Fibroblast of upper back skin (primary cell): ENCODE data around the gene TMC4.
A peak's percentile ranks its signal among the peaks of the same experiment; 100 is the strongest.
"Not testable (repeated sequence)": the region's sequence is repeated elsewhere in the genome, so short reads cannot be mapped to it uniquely, and the experiment has no call there.

ENCODE experiments used
- DNase-seq: peaks from one replicate; pipeline ENCODE4 v3.0.0-alpha.2; 2013

TMC4 gene

DNA sequence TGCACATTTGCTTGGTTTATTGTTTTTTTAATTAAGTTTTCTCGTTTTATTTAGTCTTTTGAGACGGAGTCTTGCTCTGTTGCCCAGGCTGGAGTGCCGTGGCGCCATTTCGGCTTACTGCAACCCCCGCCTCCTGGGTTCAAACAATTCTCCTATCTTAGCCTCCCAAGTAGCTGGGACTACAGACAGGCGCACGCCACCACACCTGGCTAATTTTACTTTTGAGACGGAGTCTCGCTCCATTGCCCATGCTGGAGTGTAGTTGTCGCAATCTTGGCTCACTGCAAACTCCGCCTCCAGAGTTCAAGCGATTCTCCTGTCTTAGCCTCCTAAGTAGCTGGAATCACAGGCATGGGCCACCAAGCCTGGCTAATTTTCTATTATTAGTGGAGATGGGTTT, 29.0 kb upstream of the TMC4 start:
- DNase-seq: no peak

DNA sequence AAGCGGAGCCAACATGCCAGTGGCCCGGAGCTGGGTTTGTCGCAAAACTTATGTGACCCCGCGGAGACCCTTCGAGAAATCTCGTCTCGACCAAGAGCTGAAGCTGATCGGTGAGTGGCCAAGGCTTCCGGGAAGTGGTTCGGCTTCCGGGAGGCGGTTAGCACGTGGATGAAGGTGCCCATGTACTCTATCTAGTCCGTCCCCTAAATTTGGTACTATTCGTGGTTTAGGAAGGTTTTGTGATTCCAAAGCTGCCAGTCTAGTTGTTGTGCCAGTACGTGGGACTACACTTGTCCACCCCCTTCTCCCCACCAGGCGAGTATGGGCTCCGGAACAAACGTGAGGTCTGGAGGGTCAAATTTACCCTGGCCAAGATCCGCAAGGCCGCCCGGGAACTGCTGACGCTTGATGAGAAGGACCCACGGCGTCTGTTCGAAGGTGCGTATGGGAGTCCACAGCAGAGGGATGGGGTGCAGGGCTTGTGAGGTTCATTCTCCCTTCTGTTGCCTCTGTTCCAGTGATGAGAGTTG, 28.3 kb upstream of the TMC4 start:
- no peak for DNase-seq

DNA sequence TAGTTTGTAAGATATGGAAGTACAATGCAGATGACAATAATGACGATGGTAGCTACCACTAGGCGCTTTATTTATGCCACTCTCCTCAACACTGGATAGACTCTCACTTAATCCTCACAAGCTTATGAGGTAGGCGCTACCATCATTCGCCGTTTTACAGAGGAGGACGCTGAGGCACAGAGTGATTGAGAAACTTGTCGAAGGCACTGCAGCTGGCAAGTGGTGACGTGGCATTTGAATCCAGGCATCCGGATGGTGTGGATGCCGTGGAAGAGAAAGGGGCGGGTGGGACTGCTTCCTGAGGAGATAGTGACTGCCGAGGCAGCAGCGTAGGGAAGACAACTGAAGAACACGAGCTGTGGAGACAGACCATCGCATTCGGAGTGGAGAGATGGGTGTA, 26.4 kb upstream of the TMC4 start:
- no peak for DNase-seq

DNA sequence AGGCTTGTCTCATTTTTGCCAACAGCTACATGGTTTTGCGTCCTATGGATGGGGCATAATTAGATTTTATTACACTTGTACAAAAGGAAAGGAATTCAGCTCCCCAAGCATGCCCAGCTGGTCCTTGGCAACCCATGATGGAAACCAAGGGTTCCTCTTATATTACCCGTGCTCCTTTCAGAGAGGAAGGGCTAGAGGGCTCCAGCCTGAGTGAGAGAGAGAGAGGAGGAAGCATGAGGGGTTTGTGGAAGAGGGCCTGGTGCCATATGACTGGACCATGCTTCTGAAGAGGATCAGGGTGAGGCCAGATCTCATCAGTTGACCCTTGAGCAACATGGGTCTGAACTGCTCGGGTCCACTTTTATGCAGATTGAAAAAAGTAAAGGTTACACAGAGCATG, 24.2 kb upstream of the TMC4 start:
- no peak for DNase-seq

- no peak for DNase-seq
Observed at GRCh38 chr19:54196536-54196935, 23.6 kb upstream of the TMC4 start.

- DNase-seq: not testable (repeated sequence)
Observed at GRCh38 chr19:54194463-54194862, 21.5 kb upstream of the TMC4 start.

DNA sequence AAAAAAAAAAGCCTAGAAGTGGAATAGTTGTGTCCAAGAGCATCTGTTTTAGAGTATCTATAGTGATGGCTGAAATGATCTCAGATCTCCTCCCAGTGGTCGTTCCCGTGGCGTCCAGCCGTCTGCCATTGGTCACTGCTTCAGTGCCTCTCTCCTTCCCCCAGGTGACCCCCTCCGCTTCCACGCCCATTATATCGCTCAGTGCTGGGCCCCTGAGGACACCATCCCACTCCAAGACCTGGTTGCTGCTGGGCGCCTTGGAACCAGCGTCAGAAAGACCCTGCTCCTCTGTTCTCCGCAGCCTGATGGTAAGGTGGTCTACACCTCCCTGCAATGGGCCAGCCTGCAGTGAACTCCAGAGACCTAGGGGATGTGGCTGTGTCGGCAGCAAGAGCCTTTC, 20.1 kb upstream of the TMC4 start:
- DNase-seq: no peak

DNA sequence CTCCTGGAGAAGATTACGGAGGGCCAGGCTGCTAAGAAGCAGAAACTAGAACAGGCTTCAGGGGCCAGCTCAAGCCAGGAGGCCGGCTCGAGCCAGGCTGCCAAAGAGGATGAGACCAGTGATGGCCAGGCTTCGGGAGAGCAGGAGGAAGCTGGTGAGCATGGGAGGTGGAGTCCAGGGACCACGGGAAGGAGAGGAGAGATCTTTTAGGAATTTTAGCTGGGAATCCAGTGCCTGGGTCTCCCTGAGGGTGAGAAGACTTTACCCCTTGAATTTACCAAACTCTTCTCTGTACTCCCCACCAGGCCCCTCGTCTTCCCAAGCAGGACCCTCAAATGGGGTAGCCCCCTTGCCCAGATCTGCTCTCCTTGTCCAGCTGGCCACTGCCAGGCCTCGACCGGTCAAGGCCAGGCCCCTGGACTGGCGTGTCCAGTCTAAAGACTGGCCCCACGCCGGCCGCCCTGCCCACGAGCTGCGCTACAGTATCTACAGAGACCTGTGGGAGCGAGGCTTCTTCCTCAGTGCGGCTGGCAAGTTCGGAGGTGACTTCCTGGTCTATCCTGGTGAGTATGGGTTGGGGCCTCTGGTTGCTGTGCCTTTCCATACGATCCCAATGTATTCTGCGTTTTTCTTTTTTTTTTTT, 19.0 kb upstream of the TMC4 start:
- DNase-seq: no peak

DNA sequence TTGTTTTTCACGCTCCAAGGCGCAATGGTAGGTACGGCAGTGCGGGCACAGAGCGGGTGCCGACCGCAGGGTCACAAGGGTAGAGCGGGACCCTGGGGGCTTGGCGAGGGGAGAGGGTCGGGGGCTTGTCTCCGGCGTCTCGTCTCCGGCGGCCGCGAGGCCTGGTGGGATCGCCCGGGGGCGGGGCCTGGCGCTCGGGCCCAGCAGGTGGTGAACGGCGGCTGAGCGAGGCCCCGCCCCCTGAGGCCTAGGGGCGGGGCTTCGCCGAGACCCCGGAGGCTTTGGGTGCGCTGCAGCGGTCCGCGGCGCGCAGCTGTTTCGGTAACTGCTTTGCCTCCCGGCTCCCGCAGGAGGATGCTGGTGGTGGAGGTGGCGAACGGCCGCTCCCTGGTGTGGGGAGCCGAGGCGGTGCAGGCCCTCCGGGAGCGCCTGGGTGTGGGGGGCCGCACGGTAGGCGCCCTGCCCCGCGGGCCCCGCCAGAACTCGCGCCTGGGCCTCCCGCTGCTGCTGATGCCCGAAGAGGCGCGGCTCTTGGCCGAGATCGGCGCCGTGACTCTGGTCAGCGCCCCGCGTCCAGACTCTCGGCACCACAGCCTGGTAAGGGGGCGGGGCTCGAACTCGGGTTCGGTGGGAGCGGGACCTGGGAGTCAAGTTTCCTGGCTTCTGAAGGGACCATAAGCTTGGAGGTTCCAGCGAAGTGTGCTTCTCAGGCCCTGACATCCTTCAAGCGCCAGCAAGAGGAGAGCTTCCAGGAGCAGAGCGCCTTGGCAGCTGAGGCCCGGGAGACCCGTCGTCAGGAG, 18.3 kb upstream of the TMC4 start, which contains the start of gene TSEN34:
TSS of gene TSEN34 (plus strand) at position 298 of the 800 bp plus-strand sequence. CDS start at position 355, 57 bp downstream.
- peak; percentile 78 for DNase-seq

DNA sequence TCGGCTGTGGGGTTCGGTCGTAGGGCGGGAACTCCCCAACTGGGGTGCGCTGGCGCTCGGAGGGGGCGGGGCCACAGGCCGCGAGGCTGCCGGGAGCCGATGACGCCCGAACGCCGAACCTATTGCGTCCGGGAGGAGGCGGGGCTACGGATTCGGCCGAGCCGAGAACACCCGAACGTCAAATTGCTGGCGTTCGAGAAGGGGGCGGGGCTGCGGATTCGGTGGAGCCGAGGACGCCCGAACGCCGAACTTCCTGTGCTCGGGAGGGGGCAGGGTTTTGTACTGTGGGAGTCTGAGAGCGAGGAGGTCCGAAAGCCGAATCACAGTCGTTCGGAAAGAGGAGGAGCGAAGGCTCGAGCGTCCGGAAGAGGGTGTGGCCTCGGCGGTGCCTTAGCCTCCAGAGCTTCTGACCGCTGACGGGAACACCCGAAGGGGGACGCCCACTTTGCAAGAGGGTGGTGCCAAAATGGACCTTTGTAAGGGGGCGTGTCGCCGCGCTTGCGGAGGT, 17.6 kb upstream of the TMC4 start:
- DNase-seq: peak; percentile 100

DNA sequence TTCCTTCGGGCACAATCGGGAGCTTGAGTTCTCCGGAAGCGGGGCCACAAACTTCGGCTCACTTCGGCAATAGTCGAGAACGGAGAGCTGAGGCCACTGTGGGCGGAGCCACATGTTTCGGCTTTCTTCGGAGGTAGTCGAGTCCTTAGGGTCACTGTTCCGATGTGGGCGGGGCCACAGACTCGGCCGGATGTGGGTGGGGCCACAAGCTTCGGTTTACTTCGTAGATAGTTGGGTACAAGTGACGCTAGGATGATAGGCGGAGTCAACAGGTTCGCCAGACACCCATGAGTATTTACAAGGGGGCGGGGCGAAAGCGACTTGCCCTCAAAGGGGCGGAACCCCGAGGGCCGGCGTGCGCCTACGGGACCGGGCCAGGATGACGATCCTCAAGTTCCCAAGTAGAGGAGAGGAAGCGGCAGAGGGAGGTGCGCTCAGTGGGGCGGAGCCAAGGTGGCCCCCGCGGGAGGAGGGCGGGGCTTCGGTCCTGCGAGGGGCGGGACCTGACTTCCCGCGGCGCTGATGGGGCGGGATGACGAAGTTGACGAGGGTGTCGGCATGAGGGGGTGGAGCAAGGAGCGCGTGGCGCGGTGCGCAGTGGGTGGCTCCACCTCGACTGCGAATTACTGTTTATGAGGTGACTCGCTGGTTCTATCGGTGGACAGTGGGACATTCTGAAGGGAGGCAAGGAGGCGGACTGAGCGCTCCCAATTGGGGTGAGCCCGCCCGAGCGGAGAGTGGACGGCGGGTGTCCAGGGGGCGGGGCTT, 17.0 kb upstream of the TMC4 start:
- peak; percentile 100 for DNase-seq

DNA sequence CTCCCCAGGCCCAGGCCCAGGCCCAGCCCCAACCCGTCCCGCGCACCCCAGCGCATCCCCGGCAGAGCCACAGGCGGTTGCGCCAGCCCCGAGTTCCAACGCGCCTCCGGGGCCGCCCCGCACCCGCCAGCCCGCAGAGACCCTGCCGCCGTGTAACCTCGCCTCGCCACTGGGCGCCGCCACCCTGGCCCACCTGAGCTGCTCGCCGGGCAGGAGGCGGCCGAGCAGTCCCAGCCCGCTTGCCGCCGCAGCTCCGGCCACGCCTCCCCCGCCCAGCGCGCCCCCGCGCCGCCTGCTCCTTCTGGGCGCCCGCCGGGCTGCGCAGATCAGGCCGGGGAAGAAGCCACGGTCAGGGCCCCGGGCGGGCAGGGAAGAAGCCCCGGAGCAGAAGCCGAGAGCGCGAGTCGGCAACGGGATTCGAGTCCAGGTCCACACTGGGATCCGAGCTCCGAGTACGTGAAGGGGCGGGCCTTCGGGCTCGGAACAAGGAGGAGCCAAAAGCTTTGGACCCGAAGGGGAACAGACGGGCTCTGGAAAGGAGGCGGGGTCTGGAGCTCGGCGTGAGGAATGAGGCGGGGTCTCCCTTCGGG, 16.3 kb upstream of the TMC4 start, which contains the start of gene MBOAT7:
TSS of gene MBOAT7 (minus strand) at position 436 of the 590 bp plus-strand sequence. CDS start 1,072 bp downstream, outside the sequence.
- no peak for DNase-seq

DNA sequence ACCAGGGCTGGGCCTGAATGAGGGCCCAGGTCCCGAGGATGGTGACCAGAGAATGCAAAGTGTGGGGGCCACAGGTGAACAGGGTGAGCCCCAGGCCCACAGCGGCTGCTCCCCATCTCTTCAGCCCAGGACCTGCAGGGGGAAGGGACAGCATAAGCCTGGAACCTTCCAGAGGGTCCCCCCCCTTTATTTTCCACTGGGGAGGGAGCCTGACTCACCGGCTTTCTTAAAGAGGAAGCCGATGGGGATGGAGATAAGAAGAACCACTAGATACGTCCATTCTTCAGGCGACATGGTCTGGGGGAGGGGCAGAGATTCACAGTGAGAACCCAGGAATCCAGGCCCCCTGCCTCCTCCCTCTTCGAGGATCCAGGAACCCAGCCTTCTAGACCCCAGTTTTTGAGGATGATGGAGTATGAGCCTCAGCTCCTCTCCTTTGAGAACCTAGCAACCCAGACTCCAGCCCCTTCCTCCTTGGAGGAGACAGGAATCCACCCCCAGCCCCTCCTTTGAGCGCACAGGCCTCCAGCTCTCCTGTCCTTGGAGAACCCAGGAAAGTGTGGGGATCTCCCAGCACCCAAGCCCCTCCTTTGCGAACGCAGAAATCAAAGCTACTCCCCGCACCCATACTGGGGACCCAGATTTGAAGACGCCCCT, 15.4 kb upstream of the TMC4 start:
- peak; percentile 49 for DNase-seq

- DNase-seq: no peak
Observed at GRCh38 chr19:54186934-54187381, 14.0 kb upstream of the TMC4 start.

DNA sequence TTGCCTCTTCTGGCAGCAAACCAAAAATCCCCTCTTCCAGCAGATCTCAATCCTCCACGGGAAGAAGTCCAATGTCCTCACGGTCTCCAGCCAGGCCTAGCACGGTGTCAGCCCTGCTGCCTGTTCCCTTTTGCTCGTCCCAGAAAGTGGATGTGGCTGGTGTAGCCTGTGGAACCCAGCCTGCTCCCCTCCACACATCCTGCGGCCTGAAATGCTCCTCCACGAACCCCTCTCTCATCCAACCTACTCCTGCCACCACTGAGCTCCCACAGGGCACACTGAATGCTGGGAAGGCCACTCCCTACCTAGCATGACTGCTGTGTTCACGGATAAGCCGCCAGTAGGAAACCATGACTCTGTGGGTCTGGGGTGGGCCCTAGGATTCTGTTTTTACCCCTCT, 13.4 kb upstream of the TMC4 start:
- DNase-seq: no peak

DNA sequence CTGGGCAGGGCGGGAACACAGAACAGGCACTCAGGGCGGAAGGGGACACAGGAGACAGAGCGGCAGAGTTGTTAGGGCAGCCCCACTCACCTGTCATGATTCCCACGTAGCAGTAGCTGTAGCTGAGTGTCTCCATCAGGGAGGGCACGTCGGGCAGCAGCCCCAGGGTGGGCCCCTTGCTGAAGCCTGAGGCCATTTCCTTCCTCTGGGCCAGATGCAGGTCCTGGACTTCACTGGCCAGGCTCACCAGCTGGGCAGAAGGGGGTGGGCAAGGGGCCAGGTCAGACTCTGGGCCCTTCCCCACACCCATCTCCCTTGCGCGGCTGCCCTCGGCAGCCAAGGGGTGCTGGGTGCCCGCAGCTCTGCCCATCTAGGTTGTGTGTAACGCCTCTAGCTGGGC, 10.5 kb upstream of the TMC4 start:
- no peak for DNase-seq

GRCh38 chr19:54181894-54182293, 8.9 kb upstream of the TMC4 start:
- not testable (repeated sequence) for DNase-seq

- DNase-seq: no peak
Observed at GRCh38 chr19:54180691-54181091, 7.7 kb upstream of the TMC4 start.

- peak; percentile 40 for DNase-seq
Observed at GRCh38 chr19:54179921-54180461, 7.0 kb upstream of the TMC4 start.

GRCh38 chr19:54179262-54179852, 6.4 kb upstream of the TMC4 start:
- DNase-seq: no peak

DNA sequence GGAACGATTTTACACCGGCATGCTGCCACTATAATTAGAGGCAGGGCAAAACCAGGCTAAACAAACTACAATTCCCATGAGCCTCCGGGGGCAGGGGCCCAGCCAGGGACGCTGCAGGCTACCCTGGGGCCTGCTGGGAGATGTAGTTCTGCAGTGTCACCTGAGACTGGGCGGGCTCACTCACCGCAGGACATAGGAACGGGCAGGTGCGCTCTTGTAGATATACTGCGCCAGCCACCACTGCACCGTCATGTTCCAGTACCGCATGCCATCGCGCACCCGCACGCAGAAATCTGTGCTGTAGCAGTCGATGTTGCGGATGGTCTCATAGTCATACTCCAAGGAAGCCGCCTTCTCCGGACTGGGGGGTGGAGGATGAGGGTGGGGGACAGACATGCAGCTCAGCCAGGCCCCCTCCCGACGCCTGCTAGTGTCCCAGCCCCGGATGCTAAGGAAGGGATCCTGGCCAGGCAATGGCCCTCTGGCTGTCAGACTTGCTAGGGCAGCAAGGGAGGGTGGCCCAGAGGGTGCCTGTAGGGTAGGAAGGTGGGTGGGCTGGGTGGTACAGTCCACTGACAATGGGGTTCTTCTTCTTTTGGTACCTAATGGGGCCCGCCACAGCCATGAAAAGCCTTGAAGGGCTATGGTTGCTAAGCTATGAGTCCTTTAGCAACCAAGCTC, 5.8 kb upstream of the TMC4 start:
- DNase-seq: no peak
